ENCODE measurements around the gene RPS2.

Gene RPS2

DNA sequence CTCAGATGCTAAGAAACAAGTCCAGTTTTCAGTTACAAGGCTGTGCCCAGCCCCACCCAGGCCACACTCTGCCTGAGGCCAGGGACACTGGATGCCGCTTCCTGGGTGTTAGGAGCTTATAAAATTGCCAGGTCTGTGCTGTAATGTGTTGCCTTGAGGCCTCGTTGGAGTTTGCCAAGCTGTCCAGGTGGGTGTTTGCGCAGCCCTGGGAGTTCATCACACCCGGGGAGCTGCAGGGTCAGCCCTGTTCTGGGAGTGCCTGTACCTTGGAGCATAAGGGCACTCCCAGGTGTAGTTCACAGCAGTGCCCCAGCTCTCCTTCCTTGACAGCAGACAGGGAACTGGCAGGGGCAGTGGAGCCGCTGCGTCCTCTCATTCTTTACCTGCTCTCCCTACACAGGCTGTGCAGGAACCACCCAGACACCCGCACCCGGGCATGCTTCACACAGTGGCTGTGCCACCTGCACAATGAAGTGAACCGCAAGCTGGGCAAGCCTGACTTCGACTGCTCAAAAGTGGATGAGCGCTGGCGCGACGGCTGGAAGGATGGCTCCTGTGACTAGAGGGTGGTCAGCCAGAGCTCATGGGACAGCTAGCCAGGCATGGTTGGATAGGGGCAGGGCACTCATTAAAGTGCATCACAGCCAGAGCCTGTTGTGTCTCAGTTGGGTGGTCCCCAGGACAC is 21.0 kb upstream of the RPS2 start (continued):
- TF ChIP-seq CSRNP3 (CRISPR knock-in tag; IDR thresholded peaks at IDR 0.05), result no peak
- no peak for TF ChIP-seq GLIS3 (CRISPR knock-in tag; IDR thresholded peaks at IDR 0.05)
- TF ChIP-seq BACH2 (CRISPR knock-in tag; IDR thresholded peaks at IDR 0.05; ENCODE audit: borderline replicate concordance), result no peak
- no peak for TF ChIP-seq ZFP30 (CRISPR knock-in tag; IDR thresholded peaks at IDR 0.05)
- TF ChIP-seq ZNF70 (CRISPR knock-in tag; IDR thresholded peaks at IDR 0.05), result no peak
- no peak for TF ChIP-seq ZNF8 (CRISPR knock-in tag; IDR thresholded peaks at IDR 0.05)
- TF ChIP-seq TOX (CRISPR knock-in tag; IDR thresholded peaks at IDR 0.05; ENCODE audit: borderline replicate concordance), result no peak

DNA sequence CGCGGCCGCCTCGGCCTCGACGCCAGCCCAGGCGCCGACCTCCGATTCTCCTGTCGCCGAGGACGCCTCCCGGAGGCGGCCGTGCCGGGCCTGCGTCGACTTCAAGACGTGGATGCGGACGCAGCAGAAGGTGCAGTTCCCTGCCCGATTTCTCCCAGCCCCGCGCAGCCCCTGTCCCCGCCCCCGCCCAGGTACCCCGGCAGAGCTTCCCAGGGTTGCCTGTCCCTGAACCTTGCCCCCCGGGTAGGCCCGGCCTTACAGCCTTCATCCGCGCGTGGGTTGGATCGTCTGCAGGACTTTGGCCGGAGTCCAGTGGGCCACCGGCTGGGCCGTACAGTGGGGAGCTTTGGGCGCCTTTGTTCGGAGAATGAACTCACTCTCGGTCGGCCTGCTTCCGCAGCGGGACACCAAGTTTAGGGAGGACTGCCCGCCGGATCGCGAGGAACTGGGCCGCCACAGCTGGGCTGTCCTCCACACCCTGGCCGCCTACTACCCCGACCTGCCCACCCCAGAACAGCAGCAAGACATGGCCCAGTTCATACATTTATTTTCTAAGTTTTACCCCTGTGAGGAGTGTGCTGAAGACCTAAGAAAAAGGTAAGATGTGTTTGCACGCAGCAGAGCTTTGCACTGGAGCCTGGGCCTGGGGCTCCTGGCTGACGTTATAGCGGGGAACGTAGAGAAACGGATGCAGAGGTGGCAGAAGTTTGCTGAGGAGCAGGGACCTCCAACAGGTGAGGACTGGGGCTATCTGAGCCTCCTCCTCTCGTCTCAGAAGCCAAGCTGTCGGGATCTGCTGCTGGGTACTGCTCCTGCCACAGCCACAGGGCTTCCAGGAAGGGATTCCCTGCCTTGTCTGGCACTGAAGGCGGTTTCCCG is 20.0 kb upstream of the RPS2 start:
- ATAC-seq, result peak; percentile 4
- no peak for TF ChIP-seq ZNF565 (CRISPR knock-in tag; conservative IDR thresholded peaks at IDR 0.05; ENCODE audit: low read depth)
- no peak for TF ChIP-seq BACH2 (CRISPR knock-in tag; IDR thresholded peaks at IDR 0.05; ENCODE audit: borderline replicate concordance)
- TF ChIP-seq ZC3H10 (CRISPR knock-in tag; IDR thresholded peaks at IDR 0.05), result no peak
- TF ChIP-seq ZNF70 (CRISPR knock-in tag; IDR thresholded peaks at IDR 0.05), result no peak
- no peak for TF ChIP-seq GLIS3 (CRISPR knock-in tag; IDR thresholded peaks at IDR 0.05)
- TF ChIP-seq, protein P1, sequence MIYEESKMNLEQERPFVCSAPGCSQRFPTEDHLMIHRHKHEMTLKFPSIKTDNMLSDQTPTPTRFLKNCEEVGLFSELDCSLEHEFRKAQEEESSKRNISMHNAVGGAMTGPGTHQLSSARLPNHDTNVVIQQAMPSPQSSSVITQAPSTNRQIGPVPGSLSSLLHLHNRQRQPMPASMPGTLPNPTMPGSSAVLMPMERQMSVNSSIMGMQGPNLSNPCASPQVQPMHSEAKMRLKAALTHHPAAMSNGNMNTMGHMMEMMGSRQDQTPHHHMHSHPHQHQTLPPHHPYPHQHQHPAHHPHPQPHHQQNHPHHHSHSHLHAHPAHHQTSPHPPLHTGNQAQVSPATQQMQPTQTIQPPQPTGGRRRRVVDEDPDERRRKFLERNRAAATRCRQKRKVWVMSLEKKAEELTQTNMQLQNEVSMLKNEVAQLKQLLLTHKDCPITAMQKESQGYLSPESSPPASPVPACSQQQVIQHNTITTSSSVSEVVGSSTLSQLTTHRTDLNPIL (CRISPR knock-in tag; IDR thresholded peaks at IDR 0.05; ENCODE audit: low read depth), result no peak
- no peak for TF ChIP-seq CSDC2 (CRISPR knock-in tag; IDR thresholded peaks at IDR 0.05)
- no peak for TF ChIP-seq ARNTL (CRISPR knock-in tag; IDR thresholded peaks at IDR 0.05; ENCODE audit: borderline replicate concordance, low read depth)
- TF ChIP-seq SNAI2 (CRISPR knock-in tag; IDR thresholded peaks at IDR 0.05), result no peak
- no peak for TF ChIP-seq ZFP30 (CRISPR knock-in tag; IDR thresholded peaks at IDR 0.05)
- TF ChIP-seq ZFP3 (CRISPR knock-in tag; IDR thresholded peaks at IDR 0.05), result no peak
- TF ChIP-seq ZNF8 (CRISPR knock-in tag; IDR thresholded peaks at IDR 0.05), result no peak
- TF ChIP-seq CSRNP3 (CRISPR knock-in tag; IDR thresholded peaks at IDR 0.05), result no peak
- TF ChIP-seq, protein P2, sequence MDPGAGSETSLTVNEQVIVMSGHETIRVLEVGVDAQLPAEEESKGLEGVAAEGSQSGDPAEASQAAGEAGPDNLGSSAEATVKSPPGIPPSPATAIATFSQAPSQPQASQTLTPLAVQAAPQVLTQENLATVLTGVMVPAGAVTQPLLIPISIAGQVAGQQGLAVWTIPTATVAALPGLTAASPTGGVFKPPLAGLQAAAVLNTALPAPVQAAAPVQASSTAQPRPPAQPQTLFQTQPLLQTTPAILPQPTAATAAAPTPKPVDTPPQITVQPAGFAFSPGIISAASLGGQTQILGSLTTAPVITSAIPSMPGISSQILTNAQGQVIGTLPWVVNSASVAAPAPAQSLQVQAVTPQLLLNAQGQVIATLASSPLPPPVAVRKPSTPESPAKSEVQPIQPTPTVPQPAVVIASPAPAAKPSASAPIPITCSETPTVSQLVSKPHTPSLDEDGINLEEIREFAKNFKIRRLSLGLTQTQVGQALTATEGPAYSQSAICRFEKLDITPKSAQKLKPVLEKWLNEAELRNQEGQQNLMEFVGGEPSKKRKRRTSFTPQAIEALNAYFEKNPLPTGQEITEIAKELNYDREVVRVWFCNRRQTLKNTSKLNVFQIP (CRISPR knock-in tag; IDR thresholded peaks at IDR 0.05; ENCODE audit: borderline replicate concordance, low read depth), result no peak
- TF ChIP-seq ISL1 (CRISPR knock-in tag; IDR thresholded peaks at IDR 0.05), result no peak
- TF ChIP-seq, protein P3, sequence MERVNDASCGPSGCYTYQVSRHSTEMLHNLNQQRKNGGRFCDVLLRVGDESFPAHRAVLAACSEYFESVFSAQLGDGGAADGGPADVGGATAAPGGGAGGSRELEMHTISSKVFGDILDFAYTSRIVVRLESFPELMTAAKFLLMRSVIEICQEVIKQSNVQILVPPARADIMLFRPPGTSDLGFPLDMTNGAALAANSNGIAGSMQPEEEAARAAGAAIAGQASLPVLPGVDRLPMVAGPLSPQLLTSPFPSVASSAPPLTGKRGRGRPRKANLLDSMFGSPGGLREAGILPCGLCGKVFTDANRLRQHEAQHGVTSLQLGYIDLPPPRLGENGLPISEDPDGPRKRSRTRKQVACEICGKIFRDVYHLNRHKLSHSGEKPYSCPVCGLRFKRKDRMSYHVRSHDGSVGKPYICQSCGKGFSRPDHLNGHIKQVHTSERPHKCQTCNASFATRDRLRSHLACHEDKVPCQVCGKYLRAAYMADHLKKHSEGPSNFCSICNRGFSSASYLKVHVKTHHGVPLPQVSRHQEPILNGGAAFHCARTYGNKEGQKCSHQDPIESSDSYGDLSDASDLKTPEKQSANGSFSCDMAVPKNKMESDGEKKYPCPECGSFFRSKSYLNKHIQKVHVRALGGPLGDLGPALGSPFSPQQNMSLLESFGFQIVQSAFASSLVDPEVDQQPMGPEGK (CRISPR knock-in tag; IDR thresholded peaks at IDR 0.05; ENCODE audit: borderline replicate concordance), result no peak
- TF ChIP-seq PPARA (CRISPR knock-in tag; IDR thresholded peaks at IDR 0.05; ENCODE audit: borderline replicate concordance), result no peak

- ATAC-seq, result peak; percentile 91
- TF ChIP-seq OSR1 (CRISPR knock-in tag; IDR thresholded peaks at IDR 0.05) (no peak), ESRRG (CRISPR knock-in tag; IDR thresholded peaks at IDR 0.05) (no peak), CSDC2 (CRISPR knock-in tag; IDR thresholded peaks at IDR 0.05) (peak; percentile 92), ARNTL (CRISPR knock-in tag; IDR thresholded peaks at IDR 0.05; ENCODE audit: borderline replicate concordance, low read depth) (no peak), PPARA (CRISPR knock-in tag; IDR thresholded peaks at IDR 0.05; ENCODE audit: borderline replicate concordance) (no peak), ZNF70 (CRISPR knock-in tag; IDR thresholded peaks at IDR 0.05) (no peak; the same call in 1 of the 2 replicates), BACH2 (CRISPR knock-in tag; IDR thresholded peaks at IDR 0.05; ENCODE audit: borderline replicate concordance) (no peak), ZNF565 (CRISPR knock-in tag; conservative IDR thresholded peaks at IDR 0.05; ENCODE audit: low read depth) (peak; percentile 72; the same call in 1 of the 2 replicates), TOX (CRISPR knock-in tag; IDR thresholded peaks at IDR 0.05; ENCODE audit: borderline replicate concordance) (no peak), ZC3H10 (CRISPR knock-in tag; IDR thresholded peaks at IDR 0.05) (0 out of 2 replicates have a peak, but pooled peaks have one; percentile 10), RARB (CRISPR knock-in tag; IDR thresholded peaks at IDR 0.05) (no peak), SNAI2 (CRISPR knock-in tag; IDR thresholded peaks at IDR 0.05) (peak; percentile 94), TCF4 (CRISPR knock-in tag; IDR thresholded peaks at IDR 0.05; ENCODE audit: borderline replicate concordance) (no peak)
- TF ChIP-seq, protein P1 (CRISPR knock-in tag; IDR thresholded peaks at IDR 0.05; ENCODE audit: low read depth), result no peak
- TF ChIP-seq, protein P3 (CRISPR knock-in tag; IDR thresholded peaks at IDR 0.05; ENCODE audit: borderline replicate concordance), result no peak
Measured at GRCh38 chr16:1983544-1984346, 19.1 kb upstream of the RPS2 start, which contains the start of gene GFER. GFER (plus strand) TSS chr16:1984193; CDS start chr16:1984219, 26 bp downstream.

Measured in SK-N-SH treated with all-trans-retinoic acid at 6 μM for 48 hours (cell line).